ENCODE measurements around the gene CHCHD5.

GRCh38 chr2:112566104-112566503 is 18.3 kb upstream of the CHCHD5 start:
- TF ChIP-seq POLR2A (IDR thresholded peaks at IDR 0.05) (no peak), CTCF (IDR thresholded peaks at IDR 0.05) (no peak)

Measured in tibial nerve (tissue), 3 donors.